Neural progenitor cell (in vitro differentiated cells): Measurements from ENCODE around the gene ADAMTS18.

ENCODE experiments used
- EZH2 ChIP-seq: fragments of 200-600 bp; sonication (generic); IDR thresholded peaks from 2 replicates; pipeline ENCODE4 v1.6.1; 2017; ENCODE audit warnings: antibody characterized with exemption, mild to moderate bottlenecking, moderate library complexity
- EZH2phosphoT487 ChIP-seq: fragments of 200-600 bp; sonication (generic); IDR thresholded peaks from 2 replicates; pipeline ENCODE4 v1.6.1; 2017; ENCODE audit warnings: antibody characterized with exemption
- TF ChIP-seq, protein P1 (sequence below): fragments of 200-600 bp; sonication (generic); IDR thresholded peaks from 2 replicates; pipeline ENCODE4 v1.5.1; 2017; ENCODE audit warnings: antibody characterized with exemption, mild to moderate bottlenecking

DNA sequence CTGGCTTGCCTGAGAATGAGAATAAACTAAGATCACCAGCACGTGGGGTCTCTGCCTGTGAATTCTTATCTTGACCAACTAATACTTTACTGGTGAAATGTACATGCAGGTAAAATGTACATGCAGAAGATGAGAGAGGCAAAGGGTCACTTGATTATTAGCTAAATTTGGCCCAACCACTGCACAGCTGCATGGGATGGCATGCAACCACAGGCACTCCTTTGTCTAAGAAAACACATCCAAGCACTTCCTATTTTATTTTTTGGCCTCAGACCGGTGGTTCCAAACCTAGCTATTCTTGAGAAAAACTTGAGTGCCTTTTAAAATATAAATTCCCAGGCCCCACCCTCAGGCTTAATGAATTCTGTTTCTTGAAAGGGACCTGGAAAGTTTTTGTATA, 157.7 kb downstream of the ADAMTS18 start:
- TF ChIP-seq EZH2phosphoT487 (no peak), EZH2 (no peak)
- TF ChIP-seq, protein P1, sequence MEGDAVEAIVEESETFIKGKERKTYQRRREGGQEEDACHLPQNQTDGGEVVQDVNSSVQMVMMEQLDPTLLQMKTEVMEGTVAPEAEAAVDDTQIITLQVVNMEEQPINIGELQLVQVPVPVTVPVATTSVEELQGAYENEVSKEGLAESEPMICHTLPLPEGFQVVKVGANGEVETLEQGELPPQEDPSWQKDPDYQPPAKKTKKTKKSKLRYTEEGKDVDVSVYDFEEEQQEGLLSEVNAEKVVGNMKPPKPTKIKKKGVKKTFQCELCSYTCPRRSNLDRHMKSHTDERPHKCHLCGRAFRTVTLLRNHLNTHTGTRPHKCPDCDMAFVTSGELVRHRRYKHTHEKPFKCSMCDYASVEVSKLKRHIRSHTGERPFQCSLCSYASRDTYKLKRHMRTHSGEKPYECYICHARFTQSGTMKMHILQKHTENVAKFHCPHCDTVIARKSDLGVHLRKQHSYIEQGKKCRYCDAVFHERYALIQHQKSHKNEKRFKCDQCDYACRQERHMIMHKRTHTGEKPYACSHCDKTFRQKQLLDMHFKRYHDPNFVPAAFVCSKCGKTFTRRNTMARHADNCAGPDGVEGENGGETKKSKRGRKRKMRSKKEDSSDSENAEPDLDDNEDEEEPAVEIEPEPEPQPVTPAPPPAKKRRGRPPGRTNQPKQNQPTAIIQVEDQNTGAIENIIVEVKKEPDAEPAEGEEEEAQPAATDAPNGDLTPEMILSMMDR = no peak
